ENCODE data around the gene MCTP2.

Gene MCTP2

DNA sequence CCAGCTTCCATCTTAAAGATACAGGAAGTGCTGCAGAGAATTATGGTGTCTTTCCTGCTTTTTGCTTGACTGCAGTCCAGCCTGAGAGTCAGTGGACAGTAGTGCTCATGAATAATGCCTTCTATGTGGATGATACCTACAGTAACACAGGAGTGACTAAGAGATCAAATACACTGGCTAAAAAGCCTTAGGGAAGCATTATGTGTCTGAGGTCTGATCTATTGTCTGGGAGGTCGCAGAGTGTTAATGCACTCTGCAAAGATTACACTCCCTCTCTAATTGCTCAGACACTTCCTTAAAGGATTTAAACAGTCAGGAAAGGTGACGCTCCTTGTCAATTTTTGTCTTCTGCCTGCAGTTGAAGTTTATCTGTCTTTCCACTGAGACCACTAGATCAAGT, 183.6 kb downstream of the MCTP2 start:
- no peaks in the 10 kb centered on the region for H3K27me3 ChIP-seq (ENCODE audit: low read length)
- H3K4me3 ChIP-seq (ENCODE audit: insufficient read depth, low read length, poor library complexity, severe bottlenecking), result no peak overlapping the region
- no peaks in the 10 kb centered on the region for H3F3A ChIP-seq (ENCODE audit: insufficient read depth)
- no peak overlapping the region for H3K9ac ChIP-seq (ENCODE audit: low read length)
- H3K27ac ChIP-seq (ENCODE audit: low read depth, low read length), result no peak overlapping the region
- no peaks in the 10 kb centered on the region for H3K9me3 ChIP-seq (ENCODE audit: insufficient read depth, low read length)
- TF ChIP-seq, protein P1, sequence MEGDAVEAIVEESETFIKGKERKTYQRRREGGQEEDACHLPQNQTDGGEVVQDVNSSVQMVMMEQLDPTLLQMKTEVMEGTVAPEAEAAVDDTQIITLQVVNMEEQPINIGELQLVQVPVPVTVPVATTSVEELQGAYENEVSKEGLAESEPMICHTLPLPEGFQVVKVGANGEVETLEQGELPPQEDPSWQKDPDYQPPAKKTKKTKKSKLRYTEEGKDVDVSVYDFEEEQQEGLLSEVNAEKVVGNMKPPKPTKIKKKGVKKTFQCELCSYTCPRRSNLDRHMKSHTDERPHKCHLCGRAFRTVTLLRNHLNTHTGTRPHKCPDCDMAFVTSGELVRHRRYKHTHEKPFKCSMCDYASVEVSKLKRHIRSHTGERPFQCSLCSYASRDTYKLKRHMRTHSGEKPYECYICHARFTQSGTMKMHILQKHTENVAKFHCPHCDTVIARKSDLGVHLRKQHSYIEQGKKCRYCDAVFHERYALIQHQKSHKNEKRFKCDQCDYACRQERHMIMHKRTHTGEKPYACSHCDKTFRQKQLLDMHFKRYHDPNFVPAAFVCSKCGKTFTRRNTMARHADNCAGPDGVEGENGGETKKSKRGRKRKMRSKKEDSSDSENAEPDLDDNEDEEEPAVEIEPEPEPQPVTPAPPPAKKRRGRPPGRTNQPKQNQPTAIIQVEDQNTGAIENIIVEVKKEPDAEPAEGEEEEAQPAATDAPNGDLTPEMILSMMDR (IDR thresholded peaks at IDR 0.05; ENCODE audit: insufficient read depth, low read length, poor library complexity, severe bottlenecking), result no peak
- no peak for TF ChIP-seq EZH2phosphoT487 (conservative IDR thresholded peaks at IDR 0.05; ENCODE audit: low read length)
- H3K4me2 ChIP-seq (ENCODE audit: low read depth, low read length, poor library complexity, severe bottlenecking), result no peak overlapping the region
- no peaks in the 10 kb centered on the region for H3K9me2 ChIP-seq (replicated peaks; ENCODE audit: insufficient read depth, low read length)
- no peaks in the 10 kb centered on the region; the same call in 1 of the 2 replicates for H3K36me3 ChIP-seq (ENCODE audit: low read length)
- no peaks in the 10 kb centered on the region for H3K79me2 ChIP-seq (ENCODE audit: insufficient read depth, low read length)
- H2AFZ ChIP-seq (ENCODE audit: low read depth, low read length, severe bottlenecking), result no peak overlapping the region
- no peaks in the 10 kb centered on the region for H4K20me1 ChIP-seq (ENCODE audit: low read depth, low read length)

DNA sequence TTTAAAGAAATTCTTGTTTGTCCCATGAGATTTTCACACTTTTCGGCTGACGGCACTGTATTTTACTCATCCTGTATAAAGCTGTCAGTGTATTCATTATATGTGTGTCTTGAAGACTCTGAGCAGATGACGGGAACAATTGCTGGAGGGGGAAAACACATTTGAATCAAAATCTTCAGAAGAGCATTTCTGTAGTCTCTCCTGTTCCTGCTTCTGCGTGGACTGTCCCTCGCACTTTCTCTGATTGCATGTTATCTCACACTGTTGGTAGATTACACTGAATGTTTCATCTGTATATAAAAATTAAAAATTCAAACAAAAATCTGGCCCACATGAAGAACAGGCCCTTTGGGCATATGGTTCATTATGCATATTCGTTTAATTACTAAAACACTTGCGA, 184.9 kb downstream of the MCTP2 start:
- no peak overlapping the region for H3K4me2 ChIP-seq (ENCODE audit: low read depth, low read length, poor library complexity, severe bottlenecking)
- H3F3A ChIP-seq (ENCODE audit: insufficient read depth), result no peaks in the 10 kb centered on the region
- TF ChIP-seq EZH2phosphoT487 (conservative IDR thresholded peaks at IDR 0.05; ENCODE audit: low read length), result no peak
- TF ChIP-seq, protein P1 (IDR thresholded peaks at IDR 0.05; ENCODE audit: insufficient read depth, low read length, poor library complexity, severe bottlenecking), result no peak
- no peaks in the 10 kb centered on the region for H4K20me1 ChIP-seq (ENCODE audit: low read depth, low read length)
- no peak overlapping the region for H2AFZ ChIP-seq (ENCODE audit: low read depth, low read length, severe bottlenecking)
- H3K36me3 ChIP-seq (ENCODE audit: low read length), result no peaks in the 10 kb centered on the region; the same call in 1 of the 2 replicates
- no peaks in the 10 kb centered on the region for H3K9me2 ChIP-seq (replicated peaks; ENCODE audit: insufficient read depth, low read length)
- no peaks in the 10 kb centered on the region for H3K27me3 ChIP-seq (ENCODE audit: low read length)
- H3K9ac ChIP-seq (ENCODE audit: low read length), result no peak overlapping the region
- no peak overlapping the region for H3K4me3 ChIP-seq (ENCODE audit: insufficient read depth, low read length, poor library complexity, severe bottlenecking)
- H3K9me3 ChIP-seq (ENCODE audit: insufficient read depth, low read length), result no peaks in the 10 kb centered on the region
- no peak overlapping the region for H3K27ac ChIP-seq (ENCODE audit: low read depth, low read length)
- no peaks in the 10 kb centered on the region for H3K79me2 ChIP-seq (ENCODE audit: insufficient read depth, low read length)

DNA sequence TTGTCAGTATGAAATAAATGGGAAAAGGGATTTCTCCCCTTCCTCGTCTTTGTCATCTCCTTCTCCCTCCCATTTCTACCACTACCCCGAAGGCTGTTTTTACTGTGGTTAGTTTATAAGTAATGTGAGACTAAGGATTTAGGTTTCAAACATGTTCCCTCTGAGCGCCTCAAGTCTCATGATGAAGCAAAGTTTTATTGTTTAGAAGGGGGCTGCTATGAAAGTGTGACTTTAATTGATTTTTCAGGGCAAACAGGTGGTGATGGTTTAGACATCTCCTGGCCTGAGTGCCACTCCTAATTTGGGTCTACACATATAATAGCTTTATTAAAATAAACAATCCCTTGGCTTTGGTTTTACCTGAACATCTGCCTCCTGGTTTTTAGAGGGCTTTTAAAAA, 185.5 kb downstream of the MCTP2 start:
- H3F3A ChIP-seq (ENCODE audit: insufficient read depth), result no peaks in the 10 kb centered on the region
- H3K27me3 ChIP-seq (ENCODE audit: low read length), result no peaks in the 10 kb centered on the region
- H3K4me3 ChIP-seq (ENCODE audit: insufficient read depth, low read length, poor library complexity, severe bottlenecking), result no peak overlapping the region
- no peaks in the 10 kb centered on the region for H3K79me2 ChIP-seq (ENCODE audit: insufficient read depth, low read length)
- TF ChIP-seq, protein P1 (IDR thresholded peaks at IDR 0.05; ENCODE audit: insufficient read depth, low read length, poor library complexity, severe bottlenecking), result no peak
- no peak for TF ChIP-seq EZH2phosphoT487 (conservative IDR thresholded peaks at IDR 0.05; ENCODE audit: low read length)
- H3K36me3 ChIP-seq (ENCODE audit: low read length), result no peaks in the 10 kb centered on the region; the same call in 1 of the 2 replicates
- H3K9me2 ChIP-seq (replicated peaks; ENCODE audit: insufficient read depth, low read length), result no peaks in the 10 kb centered on the region
- no peak overlapping the region for H3K9ac ChIP-seq (ENCODE audit: low read length)
- no peak overlapping the region for H3K4me2 ChIP-seq (ENCODE audit: low read depth, low read length, poor library complexity, severe bottlenecking)
- H3K9me3 ChIP-seq (ENCODE audit: insufficient read depth, low read length), result no peaks in the 10 kb centered on the region
- H4K20me1 ChIP-seq (ENCODE audit: low read depth, low read length), result no peaks in the 10 kb centered on the region
- no peak overlapping the region for H2AFZ ChIP-seq (ENCODE audit: low read depth, low read length, severe bottlenecking)
- no peak overlapping the region for H3K27ac ChIP-seq (ENCODE audit: low read depth, low read length)
